Aorta (tissue), 5 donors: Measurements from ENCODE around the gene GPC3. TPM values are rescaled to one million over a fixed set of nuclear protein-coding genes. Genes with fewer than 3 reads are reported as not detected.

Source experiments
- ATAC-seq: fragments of 200-7000 bp; cut with Tn5 transposase; one replicate; pipeline ENCODE4 v1.9.1; 2022; ENCODE audit warnings: moderate library complexity; ENCODE audit not compliant: low FRiP score
- DNase-seq, 2 donors: peaks; one replicate each; pipeline ENCODE4 v3.0.0-alpha.2; 2020
- H3K27ac ChIP-seq, 2 donors: one replicate each; pipeline ENCODE4 v1.5.1; 2013; ENCODE audit warnings: low read length in 2 of 2, mild to moderate bottlenecking in 2 of 2, moderate library complexity in 2 of 2, control low read depth in 1 of 2, inconsistent platforms in 1 of 2, low read depth in 1 of 2
- H3K27me3 ChIP-seq, 2 donors: one replicate each; pipeline ENCODE4 v1.6.1; 2013; ENCODE audit warnings: control low read depth in 1 of 2, low read length in 1 of 2, mild to moderate bottlenecking in 1 of 2, moderate library complexity in 1 of 2; ENCODE audit not compliant: insufficient read depth in 2 of 2, control insufficient read depth in 1 of 2
- H3K36me3 ChIP-seq, 2 donors: one replicate each; pipeline ENCODE4 v1.6.1; 2013; ENCODE audit warnings: control low read depth in 1 of 2, low read length in 1 of 2, mild to moderate bottlenecking in 1 of 2; ENCODE audit not compliant: insufficient read depth in 2 of 2, control insufficient read depth in 1 of 2
- H3K4me1 ChIP-seq, 2 donors: one replicate each; pipeline ENCODE4 v1.6.1; 2013; ENCODE audit warnings: low read length in 2 of 2, control low read depth in 1 of 2, mild to moderate bottlenecking in 1 of 2, moderate library complexity in 1 of 2; ENCODE audit not compliant: insufficient read depth in 2 of 2, control insufficient read depth in 1 of 2
- H3K4me3 ChIP-seq, 2 donors: one replicate each; pipeline ENCODE4 v1.5.1; 2013; ENCODE audit warnings: low read length in 2 of 2, control low read depth in 1 of 2, mild to moderate bottlenecking in 1 of 2
- H3K9me3 ChIP-seq: one replicate; pipeline ENCODE4 v1.6.1; 2013; ENCODE audit warnings: mild to moderate bottlenecking, low read length; ENCODE audit not compliant: control insufficient read depth
- WGBS, 2 donors: extraction: QIAGEN DNeasy Blood & Tissue Kit; methylation state at CpG; one replicate each; pipeline ENCODE4 v1.1.7; 2013; 5-methylcytosine and 5-hydroxymethylcytosine counted together
- intact Hi-C, 2 donors: fragments of 100-400 bp; cut with DNase I; formaldehyde crosslinking; loops; one replicate each; pipeline versions ENCODE4 v1.14.2 to v1.15.0; 2022
- polyA plus RNA-seq, 2 donors: library from polyadenylated mRNA; stranded (reverse); fragments of 200-250 nt; gene quantifications; one replicate each; pipeline ENCODE4 v1.2.3, GENCODE V29; 2013
- total RNA-seq, 2 donors: library from RNA; stranded (reverse); fragmentation: NEBNext Ultra II Directional; extraction: Animal tissue kit (Norgen Biotek cat#: 25700); gene quantifications; one replicate each; pipeline ENCODE4 v1.2.1, GENCODE V29; 2021
- donor health status: healthy with polysubstance abuse.
- donor health status: Bipolar disorder and iron deficiency.
- donor health status: DM: no; HTN: no; CAD: no.
- donor health status: DM: no; HTN: no; CAD: no.
- donor health status: DM: yes; HTN: yes; CAD: no.

Gene GPC3
- total and polyA plus RNA-seq, 4 donors, result 1.1 to 13.2 (median 5.0) TPM

DNA sequence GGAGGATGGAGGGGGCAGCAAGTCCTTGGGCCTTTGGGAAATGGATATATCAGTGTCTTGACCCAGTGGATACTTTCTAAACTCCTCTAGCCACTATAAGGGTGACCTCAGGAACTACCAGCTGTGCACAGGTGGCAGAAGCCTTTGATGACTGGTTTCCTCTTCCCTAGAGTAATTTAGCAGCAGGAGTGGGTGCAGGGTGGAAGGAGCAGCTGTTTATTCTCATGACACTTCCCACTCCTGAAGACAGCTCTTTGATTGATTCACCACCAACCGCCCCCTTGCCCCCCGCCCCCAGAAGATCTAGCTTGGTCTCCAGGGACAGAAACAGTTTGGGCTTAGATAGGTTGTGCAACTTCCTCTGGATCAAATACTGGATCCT, 63.0 kb downstream of the GPC3 start:
- no peaks in the 10 kb centered on the region for H3K36me3 ChIP-seq
- DNase-seq (no peak), ATAC-seq (no peak)
- intact Hi-C loops, result loop anchor here in 1 of 2 donors (5.0 kb wide), 1 partner anchor 130 kb away; no protein-coding TSS in a partner anchor
- H3K27me3 ChIP-seq, result no peaks in the 10 kb centered on the region
- no peak overlapping the region for H3K4me3 ChIP-seq
- 52 to 88% methylated on average over 2 of the region's 2 CpGs for WGBS, 2 donors
- H3K27ac ChIP-seq, result no peak overlapping the region
- H3K9me3 ChIP-seq, result no peaks in the 10 kb centered on the region
- no peaks in the 10 kb centered on the region for H3K4me1 ChIP-seq

DNA sequence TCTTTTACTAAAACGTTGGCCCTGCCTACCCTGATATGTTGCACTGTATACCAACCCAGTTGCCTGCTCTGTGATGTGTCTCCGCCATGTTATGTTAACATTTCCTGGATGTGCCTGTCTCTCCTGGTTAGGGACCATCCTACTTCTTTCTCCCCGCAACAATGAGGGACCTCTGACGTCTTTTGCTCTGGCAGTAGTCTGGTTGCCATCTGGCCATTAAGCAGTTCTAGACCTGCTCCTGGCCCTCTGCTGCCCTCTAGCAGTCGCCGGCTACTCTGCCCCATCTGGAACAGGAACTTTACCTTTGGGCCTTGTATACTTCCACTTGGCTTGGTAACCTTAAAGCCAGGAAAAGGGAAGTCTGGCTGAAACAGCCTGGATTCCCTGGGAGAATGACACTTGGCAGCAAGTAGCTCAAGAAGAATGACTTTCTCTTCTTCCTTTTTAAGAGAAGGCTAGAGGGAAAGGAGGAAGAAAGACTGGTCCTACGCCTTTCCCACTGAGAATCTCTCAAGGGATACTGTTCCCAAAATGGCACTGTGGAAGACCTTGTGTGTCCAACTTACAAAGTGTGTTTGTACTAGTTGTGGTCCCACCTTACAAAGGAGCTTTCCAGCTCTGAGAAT, 63.5 kb downstream of the GPC3 start:
- WGBS, 2 donors, result 46 to 73% methylated on average over 7 of the region's 7 CpGs
- DNase-seq (no peak), ATAC-seq (no peak)
- no peaks in the 10 kb centered on the region for H3K9me3 ChIP-seq
- H3K36me3 ChIP-seq, result no peaks in the 10 kb centered on the region
- H3K4me1 ChIP-seq, result no peaks in the 10 kb centered on the region
- intact Hi-C loops, result loop anchor here in 1 of 2 donors (5.0 kb wide), 1 partner anchor 130 kb away; no protein-coding TSS in a partner anchor
- H3K27me3 ChIP-seq, result no peaks in the 10 kb centered on the region
- no peak overlapping the region for H3K4me3 ChIP-seq
- H3K27ac ChIP-seq, result no peak overlapping the region

DNA sequence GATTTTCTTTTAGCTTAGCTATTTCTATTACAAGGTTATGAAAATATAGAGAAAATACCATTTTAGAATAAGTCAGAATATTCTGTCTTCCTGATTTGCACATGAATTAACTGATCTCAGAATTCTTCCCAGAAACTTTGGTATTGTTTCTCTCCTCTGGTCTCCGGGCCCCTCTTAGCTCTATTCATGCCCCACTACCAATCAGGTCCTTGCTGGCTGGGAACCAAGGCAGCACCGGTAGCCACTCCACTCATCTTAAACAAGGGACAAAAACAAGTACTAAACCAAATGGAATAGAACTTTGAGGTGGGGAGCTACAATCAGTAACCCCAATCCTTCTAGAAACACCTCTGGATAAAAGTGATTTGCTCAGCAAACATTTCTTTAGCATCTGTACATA, 64.3 kb downstream of the GPC3 start:
- H3K4me1 ChIP-seq, result no peaks in the 10 kb centered on the region
- H3K27ac ChIP-seq, result no peak overlapping the region
- ATAC-seq (no peak), DNase-seq (no peak)
- no peaks in the 10 kb centered on the region for H3K36me3 ChIP-seq
- H3K27me3 ChIP-seq, result no peaks in the 10 kb centered on the region
- no peak overlapping the region for H3K4me3 ChIP-seq
- WGBS, 2 donors, result 55 to 76% methylated on average over 2 of the region's 2 CpGs
- no peaks in the 10 kb centered on the region for H3K9me3 ChIP-seq
- intact Hi-C loops, result loop anchor here in 1 of 2 donors (5.0 kb wide), 1 partner anchor 129 kb away; no protein-coding TSS in a partner anchor

DNA sequence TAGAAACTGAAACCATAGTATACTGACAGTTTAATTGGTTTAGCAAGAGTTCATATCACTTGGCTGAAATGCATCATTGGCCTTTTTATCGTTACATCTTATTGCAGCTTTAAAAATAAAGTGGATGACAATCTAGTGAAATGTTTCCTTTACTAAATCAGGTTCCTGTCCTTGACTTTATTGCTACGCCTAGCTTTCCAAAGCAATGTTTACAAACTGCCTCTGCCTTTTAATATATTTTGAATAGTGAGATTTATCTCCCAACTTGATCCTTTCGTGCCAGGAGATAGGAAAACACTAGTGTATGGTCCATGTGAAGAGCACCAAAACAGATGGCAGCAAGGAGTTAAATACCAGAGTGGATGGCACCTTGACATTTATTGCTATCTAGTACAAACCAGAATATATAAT, 67.0 kb downstream of the GPC3 start:
- Histone ChIP-seq H3K4me1 (no peaks in the 10 kb centered on the region), H3K9me3 (no peaks in the 10 kb centered on the region), H3K27ac (no peak overlapping the region), H3K36me3 (no peaks in the 10 kb centered on the region), H3K4me3 (no peak overlapping the region), H3K27me3 (no peaks in the 10 kb centered on the region)
- intact Hi-C loops, result no loop called here
- 57 to 63% methylated on average over 3 of the region's 3 CpGs for WGBS, 2 donors
- ATAC-seq, result no peak
- no peak for DNase-seq

DNA sequence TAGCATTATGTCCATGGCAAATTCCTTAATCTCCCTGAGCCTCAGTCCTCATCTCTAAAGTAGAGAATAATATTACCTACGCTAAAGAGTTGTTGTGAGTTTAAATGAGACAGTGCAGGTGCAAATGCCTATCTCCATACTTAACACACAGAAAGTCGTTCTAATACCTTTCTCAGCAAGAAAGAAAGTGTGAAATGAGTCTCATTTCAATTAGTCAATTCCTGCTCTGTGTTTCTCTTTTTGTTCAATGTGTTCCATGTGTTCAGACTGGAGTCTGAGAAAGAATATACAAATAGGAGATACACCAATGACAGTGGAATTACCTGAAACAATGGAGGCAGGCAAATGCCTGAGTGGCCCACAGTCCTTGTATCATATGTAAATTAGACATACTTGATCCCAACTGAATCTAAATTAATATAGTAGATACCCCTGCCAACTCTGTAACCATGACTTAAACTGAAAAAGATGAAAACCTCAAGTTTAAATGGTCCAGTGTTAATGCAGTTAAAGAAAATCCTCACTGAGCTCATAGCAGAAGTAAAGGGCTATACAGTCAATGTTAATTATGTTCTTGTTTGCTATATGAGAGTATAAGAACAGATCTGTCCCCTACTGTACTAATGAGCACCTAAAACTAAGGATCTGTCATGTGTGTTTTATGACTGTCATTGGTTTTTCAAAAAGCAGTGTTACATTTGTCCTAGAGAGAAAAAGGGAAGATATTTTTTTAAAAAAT, 68.2 kb downstream of the GPC3 start:
- intact Hi-C loops, result no loop called here
- WGBS, 2 donors, result 74 to 95% methylated on average over 2 of the region's 2 CpGs
- Histone ChIP-seq H3K27me3 (no peaks in the 10 kb centered on the region), H3K4me1 (no peaks in the 10 kb centered on the region), H3K4me3 (no peak overlapping the region), H3K27ac (no peak overlapping the region), H3K9me3 (no peaks in the 10 kb centered on the region), H3K36me3 (no peaks in the 10 kb centered on the region)
- DNase-seq (no peak), ATAC-seq (no peak)

DNA sequence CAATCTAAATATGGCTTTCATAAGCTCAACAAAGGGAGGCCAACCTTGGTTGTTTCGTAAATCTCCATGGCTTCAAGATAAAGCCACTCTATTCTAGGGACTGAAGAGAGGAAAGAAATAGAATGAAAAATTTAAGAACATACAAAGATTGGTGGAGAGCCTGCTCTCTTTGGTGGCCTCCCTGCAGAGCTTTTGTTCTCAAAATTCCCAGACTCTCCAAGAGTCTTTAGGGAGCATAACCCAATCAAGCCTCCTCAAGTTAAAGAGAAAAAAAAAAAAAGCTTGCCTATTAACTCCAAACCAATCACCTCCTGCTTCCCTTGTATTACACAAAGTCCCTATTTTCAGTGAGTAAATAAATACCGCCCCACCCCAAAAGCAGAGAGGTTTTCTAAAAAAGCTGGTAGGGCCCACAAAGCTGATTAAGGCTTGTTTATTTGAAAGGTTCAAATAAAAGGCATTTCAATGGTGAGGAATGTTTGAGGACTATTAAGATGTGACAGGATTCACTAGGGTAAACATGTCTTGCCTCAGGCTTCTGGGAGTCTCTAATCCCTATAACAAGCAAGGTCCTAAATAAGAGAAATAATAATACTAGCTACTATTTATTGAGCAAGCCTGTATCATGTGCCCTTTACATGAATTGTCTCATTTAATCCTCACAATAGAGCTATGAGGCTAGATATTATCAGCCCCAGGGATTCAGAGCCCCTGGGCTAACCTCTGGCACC, 71.6 kb downstream of the GPC3 start:
- Histone ChIP-seq H3K36me3 (no peaks in the 10 kb centered on the region), H3K4me3 (no peak overlapping the region), H3K27ac (no peak overlapping the region), H3K4me1 (peaks cover 0 to 2% of the 10 kb centered on the region in 2 donors), H3K27me3 (no peaks in the 10 kb centered on the region), H3K9me3 (no peaks in the 10 kb centered on the region)
- no peak for ATAC-seq
- intact Hi-C loops, result no loop called here
- WGBS, 2 donors, result 41 to 68% methylated on average over 2 of the region's 2 CpGs
- DNase-seq, result no peak

DNA sequence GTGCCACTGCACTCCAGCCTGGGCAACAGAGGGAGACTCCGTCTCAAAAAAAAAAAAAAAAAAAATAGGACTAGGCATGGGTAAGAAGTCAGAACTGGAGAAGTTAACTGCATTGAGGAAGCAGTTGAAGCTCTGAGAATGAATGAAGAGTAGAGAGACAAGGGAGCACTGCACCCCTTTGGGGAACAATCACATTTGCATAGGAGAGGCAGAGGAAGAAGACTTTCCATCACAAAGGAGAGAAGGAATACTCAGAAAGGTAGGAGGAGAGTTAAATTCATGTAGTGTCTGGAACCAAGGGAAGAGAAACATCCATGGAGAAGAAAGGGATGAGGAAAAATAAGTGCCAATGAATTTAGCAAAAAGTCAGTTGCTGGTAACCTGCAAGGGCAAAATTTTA, 72.4 kb downstream of the GPC3 start:
- no peaks in the 10 kb centered on the region for H3K27me3 ChIP-seq
- WGBS, 2 donors, result 55 to 71% methylated on average over 1 of the region's 1 CpG
- intact Hi-C loops, result no loop called here
- no peak overlapping the region for H3K27ac ChIP-seq
- no peaks in the 10 kb centered on the region for H3K9me3 ChIP-seq
- no peak overlapping the region for H3K4me3 ChIP-seq
- DNase-seq, result no peak
- no peak for ATAC-seq
- no peaks in the 10 kb centered on the region for H3K36me3 ChIP-seq
- peaks cover 0 to 2% of the 10 kb centered on the region in 2 donors for H3K4me1 ChIP-seq

DNA sequence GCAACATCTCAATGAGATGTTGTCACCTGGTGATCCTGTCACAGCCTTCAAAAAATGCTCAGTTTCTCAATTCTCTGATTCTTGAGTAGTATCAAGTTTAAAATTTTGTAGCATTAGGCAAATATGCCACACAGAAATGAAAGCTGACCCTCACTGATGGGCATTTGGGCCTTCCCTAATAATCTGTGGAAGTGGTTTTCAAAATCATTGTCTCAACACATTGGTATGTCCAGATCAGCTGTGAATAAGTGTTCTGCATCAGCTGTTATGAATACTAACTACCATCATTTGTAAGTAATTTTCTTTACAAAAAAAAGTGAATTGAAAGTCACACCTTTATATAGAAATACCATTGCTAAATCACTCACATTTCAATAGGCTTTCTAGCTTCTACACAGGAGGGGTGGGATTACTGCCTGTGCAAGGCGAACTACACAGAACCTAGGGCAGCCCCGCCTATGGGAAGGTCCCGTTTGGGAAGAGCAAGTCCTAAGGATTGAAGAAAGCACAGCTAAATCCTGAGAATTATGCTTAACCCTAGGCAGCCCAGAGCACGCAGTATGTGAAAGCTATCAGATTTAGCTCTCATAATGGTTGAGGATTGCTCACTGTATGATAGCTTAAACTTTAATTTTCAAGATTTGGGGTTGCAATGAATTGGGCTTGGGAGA, 73.4 kb downstream of the GPC3 start:
- ATAC-seq (no peak), DNase-seq (no peak)
- intact Hi-C loops, result no loop called here
- H3K9me3 ChIP-seq, result no peaks in the 10 kb centered on the region
- no peak overlapping the region for H3K27ac ChIP-seq
- H3K4me3 ChIP-seq, result no peak overlapping the region
- no peaks in the 10 kb centered on the region for H3K27me3 ChIP-seq
- H3K4me1 ChIP-seq, result peaks cover 0 to 2% of the 10 kb centered on the region in 2 donors
- 48 to 80% methylated on average over 4 of the region's 4 CpGs for WGBS, 2 donors
- no peaks in the 10 kb centered on the region for H3K36me3 ChIP-seq
